A549 treated with GW870086 at 1 μM for 4 hours (cell line): ENCODE data around the gene GALP. TPM values are rescaled to one million over a fixed set of nuclear protein-coding genes. Genes with fewer than 3 reads are reported as not detected.

Source experiments
- total RNA-seq: library from RNA; stranded (reverse); fragments of 200-300 nt; extraction: Qiagen RNA extraction; gene quantifications from 5 replicates; pipeline ENCODE4 v1.2.3, GENCODE V29; 2022; ENCODE audit warnings: low read depth

The GALP gene
- total RNA-seq: not detected in 5 replicates

DNA sequence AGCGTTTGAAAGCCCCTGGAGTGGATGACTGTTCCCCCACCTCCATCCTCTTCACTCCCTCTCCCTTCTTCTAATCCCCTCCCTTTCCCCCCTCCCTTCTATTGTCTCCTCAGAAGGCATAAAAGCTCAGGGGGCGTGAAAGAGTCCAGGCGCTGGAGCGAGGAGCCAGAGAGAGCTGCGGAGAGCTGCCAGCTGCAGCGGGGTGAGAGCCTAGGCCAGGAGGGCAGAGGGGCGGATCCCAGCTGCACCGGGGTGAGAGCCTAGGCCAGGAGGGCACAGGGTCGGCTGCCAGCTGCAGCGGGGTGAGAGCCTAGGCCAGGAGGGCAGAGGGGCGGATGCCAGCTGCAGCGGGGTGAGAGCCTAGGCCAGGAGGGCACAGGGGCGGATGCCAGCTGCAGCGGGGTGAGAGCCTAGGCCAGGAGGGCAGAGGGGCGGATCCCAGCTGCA is at the start of gene GALP:
Gene GALP (plus strand): TSS at position 148 of the 447 bp plus-strand sequence. CDS start 1,101 bp downstream, outside the sequence.

DNA sequence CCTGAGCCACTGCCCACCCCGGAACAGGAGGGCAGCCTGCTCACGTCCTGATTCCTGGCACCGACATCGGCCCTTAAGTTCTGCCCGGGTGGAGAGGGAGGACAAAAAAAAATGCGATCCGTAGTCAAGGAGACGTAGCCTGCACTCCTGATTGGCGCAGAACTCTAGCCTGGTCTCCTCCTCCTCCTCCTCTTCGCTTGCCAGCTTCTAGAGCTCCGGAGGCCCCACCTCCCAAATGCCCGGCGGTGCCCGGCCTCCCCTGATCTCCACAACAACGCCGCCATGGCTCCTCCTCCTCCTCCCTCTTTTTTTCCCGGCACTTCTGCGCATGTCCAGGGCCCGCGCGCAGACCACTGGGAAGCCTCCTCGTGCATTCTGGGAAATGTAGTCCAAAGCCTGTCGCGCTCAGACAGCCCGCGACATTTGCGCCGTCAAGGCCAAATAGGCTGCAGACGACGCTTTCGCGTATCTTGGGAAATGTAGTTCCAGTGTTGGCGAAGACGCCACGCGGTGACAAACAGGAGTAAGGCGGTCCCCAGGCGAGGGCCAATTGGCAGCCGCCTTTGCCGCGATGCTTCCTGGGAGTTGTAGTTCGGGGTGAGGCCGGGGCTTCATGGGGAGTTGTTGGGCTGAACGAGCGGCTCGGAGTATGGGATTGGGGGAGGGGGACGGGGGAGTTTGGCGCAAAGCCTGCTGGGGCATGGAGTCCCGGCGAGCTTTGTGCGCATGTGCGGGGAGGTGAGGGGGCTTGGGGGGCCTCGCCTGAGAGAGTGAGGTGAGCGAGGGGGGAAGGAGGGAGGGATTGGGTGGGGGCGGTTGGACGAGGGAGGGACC is 35.0 kb upstream of the GALP start, which contains the start of gene ZNF444:
Gene ZNF444 (plus strand): TSS at position 705 of the 834 bp plus-strand sequence. CDS start 5,625 bp downstream, outside the sequence.

DNA sequence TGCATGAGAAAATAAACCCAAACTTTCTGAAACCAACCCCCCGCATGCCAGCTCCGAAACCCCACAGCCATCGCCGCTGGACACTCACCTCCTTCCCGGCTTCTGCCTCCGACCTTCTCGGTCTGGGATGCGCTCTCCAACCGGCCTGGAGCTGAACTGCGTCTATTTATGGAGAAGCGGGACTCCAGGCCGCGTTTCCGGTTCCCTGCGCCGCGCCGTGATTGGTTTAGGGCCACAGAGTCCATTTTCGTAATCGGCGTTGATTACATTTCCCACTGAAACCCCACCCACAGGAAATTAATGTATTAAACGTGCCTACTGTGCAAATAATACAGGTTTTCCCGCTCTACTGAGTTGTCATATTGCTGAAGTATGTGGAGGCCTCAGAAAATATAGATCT is 21.8 kb downstream of the GALP start, which contains the start of gene ZSCAN5B:
Gene ZSCAN5B (minus strand): TSS at position 138 of the 400 bp plus-strand sequence. CDS start 4,731 bp downstream, outside the sequence.

DNA sequence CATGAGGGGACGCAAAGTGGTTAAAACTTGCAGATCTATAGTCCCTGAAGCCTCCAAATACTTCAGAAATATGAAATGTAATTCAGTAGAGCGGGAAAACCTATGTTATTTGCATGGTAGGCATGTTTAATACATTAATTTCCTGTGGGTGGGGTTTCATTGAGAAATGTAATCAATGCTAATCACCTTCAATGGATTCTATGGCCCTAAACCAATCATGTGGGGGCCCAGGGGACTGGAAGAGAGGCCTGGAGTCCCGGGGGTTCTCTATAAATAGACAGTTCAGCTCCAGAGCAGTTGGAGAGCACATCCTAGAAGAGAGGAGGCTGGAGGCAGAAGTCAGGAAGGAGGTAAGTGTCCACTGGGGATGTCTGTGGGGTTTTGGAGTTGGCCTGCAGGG is 26.2 kb downstream of the GALP start, which contains the start of gene ZSCAN5C:
Gene ZSCAN5C (plus strand): TSS at position 301 of the 400 bp plus-strand sequence. CDS start 3,641 bp downstream, outside the sequence.

Other genes starting within 250 kb of the GALP start
- not detected in 5 replicates for gene NLRP13, start 243.7 kb upstream of the GALP start, total RNA-seq
- gene NLRP8, start 228.2 kb upstream of the GALP start, total RNA-seq: not detected in 5 replicates
- gene NLRP5, start 189.2 kb upstream of the GALP start, total RNA-seq: 0.03 to 0.09 TPM (median 0.05 TPM) in 4 of 5 replicates, not detected in the other
- 28.9 to 51.6 TPM (median 45.0 TPM) in 5 replicates for gene ZNF787, start 54.7 kb upstream of the GALP start, total RNA-seq
- gene ZNF444, start 34.7 kb upstream of the GALP start, total RNA-seq: 18.3 to 27.3 TPM (median 27.1 TPM) in 5 replicates
- gene ZSCAN5B, start 21.8 kb downstream of the GALP start, total RNA-seq: not detected in 5 replicates
- gene ZSCAN5C, start 26.3 kb downstream of the GALP start, total RNA-seq: not detected in 5 replicates
- gene EDDM13, start 96.7 kb downstream of the GALP start, total RNA-seq: not detected in 5 replicates
- gene ZSCAN5A, start 138.8 kb downstream of the GALP start, total RNA-seq: 6.9 to 9.8 TPM (median 8.0 TPM) in 5 replicates
- 0.70 to 1.4 TPM (median 1.1 TPM) in 5 replicates for gene ZNF582, start 217.5 kb downstream of the GALP start, total RNA-seq
- gene ZNF583, start 228.3 kb downstream of the GALP start, total RNA-seq: 1.7 to 2.9 TPM (median 2.3 TPM) in 5 replicates